GM11168 (cell line): ENCODE results near the gene EIF4G1.

Experiments used
- in situ Hi-C: fragments of 300-500 bp; cut with MboI; formaldehyde crosslinking; loops from one replicate; pipeline ENCODE4 v1.12.0; 2022; ENCODE audit warnings: low sequenced_read_pairs; ENCODE audit not compliant: unreplicated experiment

The EIF4G1 gene

GRCh38 chr3:184314363-184314699 is at the start of gene EIF4G1:
EIF4G1 (plus strand) TSS chr3:184314606; CDS start chr3:184315797, 1,191 bp downstream.
- in situ Hi-C loops = no loop called here

- in situ Hi-C loops = loop anchor here (25.0 kb wide), 1 partner anchor 380 kb away; the partner anchor contains the start of gene PARL
Observed at GRCh38 chr3:184267249-184267648, 47.2 kb upstream of the EIF4G1 start.

GRCh38 chr3:184272269-184272668 is 42.1 kb upstream of the EIF4G1 start:
- in situ Hi-C loops = loop anchor here (25.0 kb wide), 1 partner anchor 385 kb away; the partner anchor contains the start of gene PARL

- in situ Hi-C loops = no loop called here
Observed at GRCh38 chr3:184275381-184275701, 39.1 kb upstream of the EIF4G1 start.

GRCh38 chr3:184275961-184276910 is 38.2 kb upstream of the EIF4G1 start, which contains the start of gene ECE2:
ECE2 (plus strand) TSS chr3:184276022; CDS start chr3:184276154, 132 bp downstream.
- in situ Hi-C loops = no loop called here

GRCh38 chr3:184277366-184277765 is 37.0 kb upstream of the EIF4G1 start:
- in situ Hi-C loops = no loop called here

- in situ Hi-C loops = no loop called here
Observed at GRCh38 chr3:184282941-184283340, 31.5 kb upstream of the EIF4G1 start.

- in situ Hi-C loops = no loop called here
Observed at GRCh38 chr3:184283681-184284080, 30.7 kb upstream of the EIF4G1 start.

GRCh38 chr3:184284696-184285095 is 29.7 kb upstream of the EIF4G1 start:
- in situ Hi-C loops = no loop called here

GRCh38 chr3:184289426-184289938 is 24.9 kb upstream of the EIF4G1 start:
- in situ Hi-C loops = no loop called here

- in situ Hi-C loops = no loop called here
Observed at GRCh38 chr3:184290331-184290730, 24.1 kb upstream of the EIF4G1 start.

GRCh38 chr3:184291044-184291737 is 23.2 kb upstream of the EIF4G1 start:
- in situ Hi-C loops = no loop called here

GRCh38 chr3:184291738-184292445 is 22.5 kb upstream of the EIF4G1 start:
- in situ Hi-C loops = no loop called here

- in situ Hi-C loops = no loop called here
Observed at GRCh38 chr3:184295771-184296170, 18.6 kb upstream of the EIF4G1 start.

- in situ Hi-C loops = no loop called here
Observed at GRCh38 chr3:184296616-184297015, 17.8 kb upstream of the EIF4G1 start.

- in situ Hi-C loops = no loop called here
Observed at GRCh38 chr3:184298759-184299487, 15.5 kb upstream of the EIF4G1 start, which contains the start of gene PSMD2. PSMD2 (plus strand) TSS chr3:184299241; CDS start chr3:184299267, 26 bp downstream.

- in situ Hi-C loops = no loop called here
Observed at GRCh38 chr3:184299488-184300377, 14.7 kb upstream of the EIF4G1 start.

GRCh38 chr3:184300378-184300720 is 14.1 kb upstream of the EIF4G1 start:
- in situ Hi-C loops = no loop called here

GRCh38 chr3:184305577-184305976 is 8.8 kb upstream of the EIF4G1 start:
- in situ Hi-C loops = no loop called here
